Upper lobe of right lung (tissue), 1 donor: Measurements from ENCODE around the gene ZNF385D. TPM values are rescaled to one million over a fixed set of nuclear protein-coding genes. Genes with fewer than 3 reads are reported as not detected.

Source experiments
- ATAC-seq: fragments of 200-7000 bp; cut with Tn5 transposase; one replicate; pipeline ENCODE4 v1.9.1; 2020; ENCODE audit warnings: mild to moderate bottlenecking, moderate library complexity
- DNase-seq: peaks from one replicate; pipeline ENCODE4 v3.0.0-alpha.2; 2020
- H3K27ac ChIP-seq: fragments of 200-600 bp; one replicate; pipeline ENCODE4 v1.8.0; 2022
- H3K27me3 ChIP-seq: fragments of 200-600 bp; one replicate; pipeline ENCODE4 v1.8.0; 2022; ENCODE audit warnings: mild to moderate bottlenecking
- H3K36me3 ChIP-seq: fragments of 200-600 bp; one replicate; pipeline ENCODE4 v1.8.0; 2022
- H3K4me1 ChIP-seq: fragments of 200-600 bp; one replicate; pipeline ENCODE4 v1.8.0; 2022
- H3K4me3 ChIP-seq: fragments of 200-600 bp; one replicate; pipeline ENCODE4 v1.8.0; 2022; ENCODE audit warnings: mild to moderate bottlenecking
- H3K9me3 ChIP-seq: fragments of 200-600 bp; one replicate; pipeline ENCODE4 v1.8.0; 2022
- CTCF ChIP-seq: fragments of 200-600 bp; IDR thresholded peaks from one replicate; pipeline ENCODE4 v1.8.0; 2022; ENCODE audit warnings: antibody characterized with exemption
- intact Hi-C: fragments of 100-400 bp; cut with DNase I; formaldehyde crosslinking; loops from one replicate; pipeline ENCODE4 v1.11.0; 2022
- total RNA-seq: library from RNA; stranded (reverse); fragmentation: NEBNext Ultra II Directional; extraction: Animal tissue kit (Norgen Biotek cat#: 25700); gene quantifications from one replicate; pipeline ENCODE4 v1.2.1, GENCODE V29; 2021
- donor health status: DM: no; HTN: yes; CAD: no; lungs with severe emphysema.

The ZNF385D gene
- total RNA-seq, 1 donor from 2014 or later: 9.4 TPM

- Histone ChIP-seq H3K27ac (no peak overlapping the region), H3K9me3 (no peaks in the 10 kb centered on the region), H3K4me1 (no peaks in the 10 kb centered on the region), H3K36me3 (no peaks in the 10 kb centered on the region), H3K4me3 (no peak overlapping the region), H3K27me3 (no peaks in the 10 kb centered on the region)
- no peak for TF ChIP-seq CTCF
- ATAC-seq (no peak), DNase-seq (no peak)
- intact Hi-C loops: no loop called here
These were observed 309.2 kb downstream of the ZNF385D start for GRCh38 chr3:21441821-21442220.

GRCh38 chr3:21436835-21437234 lies 314.2 kb downstream of the ZNF385D start:
- Histone ChIP-seq H3K27ac (no peak overlapping the region), H3K4me3 (no peak overlapping the region), H3K4me1 (no peaks in the 10 kb centered on the region), H3K27me3 (no peaks in the 10 kb centered on the region), H3K36me3 (no peaks in the 10 kb centered on the region), H3K9me3 (no peaks in the 10 kb centered on the region)
- intact Hi-C loops: no loop called here
- ATAC-seq (no peak), DNase-seq (no peak)
- no peak for TF ChIP-seq CTCF

- DNase-seq: no peak
- no peaks in the 10 kb centered on the region for H3K27me3 ChIP-seq
- intact Hi-C loops: no loop called here
These were observed 315.1 kb downstream of the ZNF385D start for GRCh38 chr3:21435871-21436270.

GRCh38 chr3:21434310-21434709 lies 316.7 kb downstream of the ZNF385D start:
- Histone ChIP-seq H3K36me3 (no peaks in the 10 kb centered on the region), H3K27ac (no peak overlapping the region), H3K4me1 (no peaks in the 10 kb centered on the region), H3K4me3 (no peak overlapping the region), H3K9me3 (no peaks in the 10 kb centered on the region), H3K27me3 (no peaks in the 10 kb centered on the region)
- no peak for TF ChIP-seq CTCF
- intact Hi-C loops: no loop called here
- no peak for ATAC-seq
- no peak for DNase-seq

More at GRCh38 chr3:21435871-21436270, 315.1 kb downstream of the ZNF385D start:
- no peak overlapping the region for H3K27ac ChIP-seq
- TF ChIP-seq CTCF: no peak
- ATAC-seq: no peak
- no peaks in the 10 kb centered on the region for H3K9me3 ChIP-seq
- H3K4me1 ChIP-seq: no peaks in the 10 kb centered on the region
- H3K4me3 ChIP-seq: no peak overlapping the region
- H3K36me3 ChIP-seq: no peaks in the 10 kb centered on the region

- Histone ChIP-seq H3K4me1 (no peaks in the 10 kb centered on the region), H3K4me3 (no peak overlapping the region), H3K9me3 (no peaks in the 10 kb centered on the region), H3K27me3 (no peaks in the 10 kb centered on the region), H3K36me3 (no peaks in the 10 kb centered on the region), H3K27ac (no peak overlapping the region)
- TF ChIP-seq CTCF: no peak
- no peak for DNase-seq
- intact Hi-C loops: no loop called here
- ATAC-seq: no peak
These were observed 317.3 kb downstream of the ZNF385D start for GRCh38 chr3:21433751-21434150.

GRCh38 chr3:21426920-21427319 lies 324.1 kb downstream of the ZNF385D start:
- intact Hi-C loops: no loop called here
- H3K27me3 ChIP-seq: no peaks in the 10 kb centered on the region
- no peak for ATAC-seq

More at GRCh38 chr3:21426920-21427319, 324.1 kb downstream of the ZNF385D start:
- DNase-seq: no peak
- Histone ChIP-seq H3K4me1 (no peaks in the 10 kb centered on the region), H3K36me3 (no peaks in the 10 kb centered on the region), H3K4me3 (no peak overlapping the region), H3K9me3 (no peaks in the 10 kb centered on the region), H3K27ac (no peak overlapping the region)
- TF ChIP-seq CTCF: no peak
